ENCODE results near the gene WNT7A.

Gene WNT7A

DNA sequence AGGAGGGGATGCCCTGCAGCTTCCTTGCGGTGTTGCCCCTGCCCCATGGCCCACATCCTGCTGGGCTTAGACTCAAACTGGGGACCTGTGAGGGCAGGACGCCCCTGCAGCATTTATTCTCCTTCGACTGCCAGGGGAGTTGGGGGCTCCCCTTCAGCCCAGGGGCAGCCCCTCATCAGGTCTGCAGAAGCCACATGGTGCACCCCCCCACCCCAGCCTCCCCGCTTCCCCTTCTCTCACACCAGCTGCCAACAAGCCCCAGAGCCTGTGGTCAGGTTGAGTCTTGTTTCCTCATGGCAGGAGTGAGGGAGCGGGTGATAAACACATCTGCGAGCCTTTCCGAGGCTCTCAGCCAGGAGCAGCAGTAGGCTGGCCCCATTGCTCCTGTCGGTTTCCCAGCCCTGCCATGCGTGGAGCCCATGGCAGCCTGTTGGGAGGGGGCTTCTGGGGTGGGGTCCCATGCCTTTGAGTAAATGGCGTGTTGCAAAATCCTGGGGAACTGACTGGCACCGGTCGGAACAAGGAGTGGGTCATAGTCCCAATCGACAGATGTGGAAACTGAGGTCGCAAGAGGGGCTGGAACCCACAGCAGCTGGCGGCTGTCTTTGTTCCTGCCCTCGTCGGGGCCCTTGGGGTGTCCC is 27.8 kb downstream of the WNT7A start:
- H3K4me3 ChIP-seq (ENCODE audit: low read length) = no peak overlapping the region
- no peak for DNase-seq (ENCODE audit: low read depth)
- TF ChIP-seq, protein P1, sequence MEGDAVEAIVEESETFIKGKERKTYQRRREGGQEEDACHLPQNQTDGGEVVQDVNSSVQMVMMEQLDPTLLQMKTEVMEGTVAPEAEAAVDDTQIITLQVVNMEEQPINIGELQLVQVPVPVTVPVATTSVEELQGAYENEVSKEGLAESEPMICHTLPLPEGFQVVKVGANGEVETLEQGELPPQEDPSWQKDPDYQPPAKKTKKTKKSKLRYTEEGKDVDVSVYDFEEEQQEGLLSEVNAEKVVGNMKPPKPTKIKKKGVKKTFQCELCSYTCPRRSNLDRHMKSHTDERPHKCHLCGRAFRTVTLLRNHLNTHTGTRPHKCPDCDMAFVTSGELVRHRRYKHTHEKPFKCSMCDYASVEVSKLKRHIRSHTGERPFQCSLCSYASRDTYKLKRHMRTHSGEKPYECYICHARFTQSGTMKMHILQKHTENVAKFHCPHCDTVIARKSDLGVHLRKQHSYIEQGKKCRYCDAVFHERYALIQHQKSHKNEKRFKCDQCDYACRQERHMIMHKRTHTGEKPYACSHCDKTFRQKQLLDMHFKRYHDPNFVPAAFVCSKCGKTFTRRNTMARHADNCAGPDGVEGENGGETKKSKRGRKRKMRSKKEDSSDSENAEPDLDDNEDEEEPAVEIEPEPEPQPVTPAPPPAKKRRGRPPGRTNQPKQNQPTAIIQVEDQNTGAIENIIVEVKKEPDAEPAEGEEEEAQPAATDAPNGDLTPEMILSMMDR (conservative IDR thresholded peaks at IDR 0.05; ENCODE audit: low read length) = no peak

- DNase-seq (ENCODE audit: low read depth) = no peak
- TF ChIP-seq, protein P1 (conservative IDR thresholded peaks at IDR 0.05; ENCODE audit: low read length) = no peak
- H3K4me3 ChIP-seq (ENCODE audit: low read length) = no peak overlapping the region
These were observed 28.6 kb downstream of the WNT7A start for GRCh38 chr3:13851091-13851849.

- TF ChIP-seq, protein P1 (conservative IDR thresholded peaks at IDR 0.05; ENCODE audit: low read length) = no peak
- no peak overlapping the region for H3K4me3 ChIP-seq (ENCODE audit: low read length)
- no peak for DNase-seq (ENCODE audit: low read depth)
These were observed 29.5 kb downstream of the WNT7A start for GRCh38 chr3:13850161-13850945.

DNA sequence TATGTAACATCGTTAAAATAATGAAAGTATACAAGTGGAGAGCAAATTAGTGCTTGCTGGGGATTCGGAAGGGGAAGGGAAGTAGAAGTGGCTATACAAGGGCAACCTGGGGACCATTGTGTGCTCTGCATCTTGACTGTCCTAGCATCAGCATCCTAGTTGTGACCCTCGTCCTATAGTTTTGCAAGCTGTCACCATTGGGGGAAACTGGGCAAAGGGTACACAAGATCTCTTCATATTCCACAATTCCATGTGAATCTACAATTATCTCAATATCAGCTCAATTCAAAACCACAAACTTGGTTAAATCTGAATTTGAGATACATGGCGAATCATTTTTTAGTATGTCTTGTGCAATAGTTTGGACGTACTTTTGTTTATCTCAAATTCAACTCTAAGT is 30.9 kb downstream of the WNT7A start:
- H3K4me3 ChIP-seq (ENCODE audit: low read length) = no peak overlapping the region
- TF ChIP-seq, protein P1 (conservative IDR thresholded peaks at IDR 0.05; ENCODE audit: low read length) = no peak
- DNase-seq (ENCODE audit: low read depth) = no peak

- no peak overlapping the region for H3K4me3 ChIP-seq (ENCODE audit: low read length)
- no peak for DNase-seq (ENCODE audit: low read depth)
- TF ChIP-seq, protein P1 (conservative IDR thresholded peaks at IDR 0.05; ENCODE audit: low read length) = no peak
These were observed 32.9 kb downstream of the WNT7A start for GRCh38 chr3:13846716-13847570.

- TF ChIP-seq, protein P1 (conservative IDR thresholded peaks at IDR 0.05; ENCODE audit: low read length) = no peak
- no peak for DNase-seq (ENCODE audit: low read depth)
- H3K4me3 ChIP-seq (ENCODE audit: low read length) = no peak overlapping the region
These were observed 33.6 kb downstream of the WNT7A start for GRCh38 chr3:13846238-13846637.
